Measurements from ENCODE around the gene GDI2. TPM values are rescaled to one million over a fixed set of nuclear protein-coding genes. Genes with fewer than 3 reads are reported as not detected.

The GDI2 gene
- 100 to 1,000 TPM in 4 of 6 donors, 10 to 100 TPM in 2; 77.5 to 239 (median 176) TPM for total RNA-seq

DNA sequence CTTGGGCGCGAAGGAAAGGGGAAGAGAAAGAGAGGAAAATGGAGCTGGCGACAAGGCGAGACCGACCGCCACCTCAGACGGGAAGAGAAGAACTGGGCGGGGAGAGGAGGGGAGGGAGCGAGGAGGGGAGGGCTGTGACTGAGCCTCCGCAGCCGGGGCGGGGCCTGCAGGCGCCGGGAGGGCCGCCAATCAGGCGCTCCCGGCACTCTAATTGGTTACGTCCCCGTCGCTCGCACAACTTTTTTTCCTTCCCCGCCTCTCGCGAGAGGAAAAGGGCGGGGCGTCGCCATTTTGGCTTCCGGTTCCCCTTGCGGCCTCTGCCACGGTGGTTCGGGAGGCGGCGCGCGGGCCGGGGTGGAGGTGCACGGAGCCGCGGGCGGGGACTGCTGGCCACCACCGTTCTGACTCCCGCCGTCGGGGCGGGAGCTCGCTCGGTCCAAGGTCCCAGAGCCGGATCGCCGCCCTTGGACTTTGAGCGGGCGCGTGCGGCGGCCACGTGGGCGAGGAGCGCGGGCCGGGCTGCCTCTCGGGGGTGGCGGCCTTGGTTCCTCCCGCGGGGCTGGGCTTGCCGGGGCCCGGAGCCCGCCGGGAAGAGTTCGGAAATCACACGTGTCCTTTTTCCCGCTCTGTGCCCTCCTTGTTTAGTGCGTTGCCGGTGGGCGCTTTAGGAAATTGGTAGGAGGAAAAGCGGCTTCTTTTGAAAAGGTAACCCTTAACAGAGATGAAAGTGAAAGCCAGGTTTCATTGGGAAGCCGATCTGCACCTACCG is at the start of gene GDI2:
TSS of gene GDI2 (minus strand) at position 94 of the 769 bp plus-strand sequence. CDS start 176 bp downstream, outside the sequence.
- DNase-seq, result peak; percentile 95 to 96
- peak within 1 kb of the TSS; percentile 96 to 100 (median 98) for H3K27ac ChIP-seq
- peaks cover 36 to 52% (median 41%) of the 10 kb centered on the region in 4 donors for H3K4me1 ChIP-seq
- peak within 1 kb of the TSS; percentile 83 to 96 (median 91) for H3K4me3 ChIP-seq
- H3K27me3 ChIP-seq, result no peaks in the 10 kb centered on the region
- H3K9me3 ChIP-seq, result no peaks in the 10 kb centered on the region
- ATAC-seq (ENCODE audit: low FRiP score in 2 of 2), result peak; percentile 99 to 100
- WGBS, 2 donors, result 1% methylated on average over 27 to 69 of the region's 77 CpGs
- no peaks in the 10 kb centered on the region for H3K36me3 ChIP-seq
- TF ChIP-seq, protein P1, sequence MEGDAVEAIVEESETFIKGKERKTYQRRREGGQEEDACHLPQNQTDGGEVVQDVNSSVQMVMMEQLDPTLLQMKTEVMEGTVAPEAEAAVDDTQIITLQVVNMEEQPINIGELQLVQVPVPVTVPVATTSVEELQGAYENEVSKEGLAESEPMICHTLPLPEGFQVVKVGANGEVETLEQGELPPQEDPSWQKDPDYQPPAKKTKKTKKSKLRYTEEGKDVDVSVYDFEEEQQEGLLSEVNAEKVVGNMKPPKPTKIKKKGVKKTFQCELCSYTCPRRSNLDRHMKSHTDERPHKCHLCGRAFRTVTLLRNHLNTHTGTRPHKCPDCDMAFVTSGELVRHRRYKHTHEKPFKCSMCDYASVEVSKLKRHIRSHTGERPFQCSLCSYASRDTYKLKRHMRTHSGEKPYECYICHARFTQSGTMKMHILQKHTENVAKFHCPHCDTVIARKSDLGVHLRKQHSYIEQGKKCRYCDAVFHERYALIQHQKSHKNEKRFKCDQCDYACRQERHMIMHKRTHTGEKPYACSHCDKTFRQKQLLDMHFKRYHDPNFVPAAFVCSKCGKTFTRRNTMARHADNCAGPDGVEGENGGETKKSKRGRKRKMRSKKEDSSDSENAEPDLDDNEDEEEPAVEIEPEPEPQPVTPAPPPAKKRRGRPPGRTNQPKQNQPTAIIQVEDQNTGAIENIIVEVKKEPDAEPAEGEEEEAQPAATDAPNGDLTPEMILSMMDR (IDR thresholded peaks at IDR 0.05), result peak in 3 of 6 experiments; percentile 23 to 31 (median 26)
- peak in 3 of 4 donors; percentile 59 to 92 (median 78) for TF ChIP-seq POLR2A (IDR thresholded peaks at IDR 0.05)
- peak; percentile 93 to 97 for TF ChIP-seq POLR2AphosphoS5 (IDR thresholded peaks at IDR 0.05)
- peak in 1 of 4 donors; percentile 6 for TF ChIP-seq EP300 (IDR thresholded peaks at IDR 0.05)

DNA sequence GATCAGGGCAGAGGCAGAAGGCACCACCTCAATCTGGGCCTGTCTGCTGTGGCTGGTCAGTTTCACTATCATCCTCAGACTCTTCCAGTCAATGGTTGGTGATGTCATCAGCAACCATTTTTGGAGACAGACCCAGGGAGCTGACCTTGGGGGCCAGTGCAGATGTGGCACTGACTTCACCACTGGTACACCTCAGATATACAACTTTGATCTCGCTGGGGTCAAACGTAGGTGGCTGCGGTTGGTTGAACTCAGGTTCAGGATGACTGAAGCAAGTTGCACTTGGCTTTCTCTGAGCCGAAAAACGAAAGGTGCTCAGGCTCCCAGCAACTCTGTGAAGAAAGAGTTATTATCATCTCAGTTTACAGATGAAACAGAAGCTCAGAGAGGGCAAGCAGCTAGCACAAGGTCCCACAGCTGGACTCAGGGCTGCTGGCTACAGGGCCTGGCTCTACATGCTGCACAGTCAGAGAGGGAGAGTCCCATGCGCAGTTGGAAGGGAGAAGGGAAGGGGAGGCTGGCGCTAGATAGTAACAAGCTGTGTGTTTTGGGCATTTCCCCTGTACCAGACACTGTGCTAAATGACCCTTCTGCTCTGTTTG is 49.2 kb upstream of the GDI2 start:
- TF ChIP-seq POLR2A (IDR thresholded peaks at IDR 0.05), result no peak
- no peak for TF ChIP-seq EP300 (IDR thresholded peaks at IDR 0.05)
- no peak for TF ChIP-seq POLR2AphosphoS5 (IDR thresholded peaks at IDR 0.05)
- TF ChIP-seq, protein P1 (IDR thresholded peaks at IDR 0.05), result no peak

DNA sequence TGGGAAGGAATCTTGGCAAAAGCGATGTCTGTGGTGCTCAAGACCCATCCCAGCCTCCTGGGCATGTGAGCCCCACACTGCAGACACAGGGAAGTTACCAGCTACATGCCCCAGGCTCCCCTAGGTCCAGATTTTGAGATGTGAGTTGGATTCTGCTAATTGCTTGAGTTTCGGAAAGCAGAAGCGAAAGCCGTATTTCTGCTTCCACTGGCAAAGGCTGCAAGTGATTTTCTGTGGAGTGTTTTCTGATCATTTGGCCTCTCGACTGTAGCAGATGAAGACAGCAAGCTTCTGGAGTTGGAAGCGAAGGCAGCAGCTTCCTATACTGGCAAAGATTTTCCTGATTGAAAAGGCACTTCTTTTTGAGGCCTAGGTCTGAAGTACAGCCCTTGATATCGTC is 46.8 kb upstream of the GDI2 start:
- no peaks in the 10 kb centered on the region for H3K36me3 ChIP-seq
- no peak for DNase-seq
- TF ChIP-seq, protein P1 (IDR thresholded peaks at IDR 0.05), result no peak
- TF ChIP-seq POLR2A (IDR thresholded peaks at IDR 0.05), result no peak
- no peaks in the 10 kb centered on the region for H3K9me3 ChIP-seq
- H3K4me1 ChIP-seq, result no peaks in the 10 kb centered on the region
- H3K4me3 ChIP-seq, result no peak overlapping the region
- ATAC-seq (ENCODE audit: low FRiP score in 2 of 2), result no peak
- H3K27ac ChIP-seq, result no peak overlapping the region
- WGBS, 2 donors, result 71 to 82% methylated on average over 5 to 7 of the region's 7 CpGs
- no peaks in the 10 kb centered on the region for H3K27me3 ChIP-seq

More for the DNA sequence above, 49.2 kb upstream of the GDI2 start:
- no peaks in the 10 kb centered on the region for H3K36me3 ChIP-seq
- 96 to 97% methylated on average over 7 of the region's 7 CpGs for WGBS, 2 donors
- no peak overlapping the region for H3K4me3 ChIP-seq
- DNase-seq (no peak), ATAC-seq (ENCODE audit: low FRiP score in 2 of 2) (no peak)
- H3K27me3 ChIP-seq, result no peaks in the 10 kb centered on the region
- H3K27ac ChIP-seq, result no peak overlapping the region
- H3K4me1 ChIP-seq, result no peaks in the 10 kb centered on the region
- H3K9me3 ChIP-seq, result no peaks in the 10 kb centered on the region

DNA sequence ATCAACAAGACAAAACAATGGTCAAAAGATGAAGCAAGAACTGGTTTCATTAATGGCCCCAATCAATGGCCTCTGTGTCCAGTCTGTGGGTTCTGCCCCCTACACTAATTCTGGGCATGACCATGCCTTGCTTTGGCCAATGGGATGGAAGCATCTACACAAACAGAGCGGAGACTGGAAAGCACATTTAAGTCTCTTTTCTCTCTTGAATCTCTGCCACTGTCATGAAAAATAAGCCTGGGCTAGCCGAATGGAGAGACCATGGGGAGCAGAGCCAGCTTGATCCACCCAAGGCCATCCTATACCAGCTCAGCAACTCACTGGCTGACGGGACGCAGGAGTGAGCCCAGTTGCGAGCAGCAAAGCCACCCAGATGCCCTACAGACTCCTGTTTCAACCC is 45.6 kb upstream of the GDI2 start:
- no peak for ATAC-seq (ENCODE audit: low FRiP score in 2 of 2)
- Histone ChIP-seq H3K27ac (no peak overlapping the region), H3K9me3 (no peaks in the 10 kb centered on the region), H3K27me3 (no peaks in the 10 kb centered on the region), H3K4me1 (no peaks in the 10 kb centered on the region), H3K4me3 (no peak overlapping the region), H3K36me3 (no peaks in the 10 kb centered on the region)
- DNase-seq, result no peak
- 90 to 94% methylated on average over 5 of the region's 5 CpGs for WGBS, 2 donors
- TF ChIP-seq POLR2AphosphoS5 (IDR thresholded peaks at IDR 0.05), result no peak
- TF ChIP-seq, protein P1 (IDR thresholded peaks at IDR 0.05), result no peak
- no peak for TF ChIP-seq POLR2A (IDR thresholded peaks at IDR 0.05)
- no peak for TF ChIP-seq EP300 (IDR thresholded peaks at IDR 0.05)

All from upper lobe of left lung (tissue), 6 donors.